NCI-H2196 treated with DMSO at 0.1 percent for 48 hours (cell line): ENCODE measurements around the gene KLHL18.
"Not testable (repeated sequence)": the region's sequence is repeated elsewhere in the genome, so short reads cannot be mapped to it uniquely, and the experiment has no call there.

Experiments used
- DNase-seq: peaks from one replicate; lab custom pipeline; 2025; ENCODE audit not compliant: unreplicated experiment; lab: John Stamatoyannopoulos, UW

KLHL18 gene

DNA sequence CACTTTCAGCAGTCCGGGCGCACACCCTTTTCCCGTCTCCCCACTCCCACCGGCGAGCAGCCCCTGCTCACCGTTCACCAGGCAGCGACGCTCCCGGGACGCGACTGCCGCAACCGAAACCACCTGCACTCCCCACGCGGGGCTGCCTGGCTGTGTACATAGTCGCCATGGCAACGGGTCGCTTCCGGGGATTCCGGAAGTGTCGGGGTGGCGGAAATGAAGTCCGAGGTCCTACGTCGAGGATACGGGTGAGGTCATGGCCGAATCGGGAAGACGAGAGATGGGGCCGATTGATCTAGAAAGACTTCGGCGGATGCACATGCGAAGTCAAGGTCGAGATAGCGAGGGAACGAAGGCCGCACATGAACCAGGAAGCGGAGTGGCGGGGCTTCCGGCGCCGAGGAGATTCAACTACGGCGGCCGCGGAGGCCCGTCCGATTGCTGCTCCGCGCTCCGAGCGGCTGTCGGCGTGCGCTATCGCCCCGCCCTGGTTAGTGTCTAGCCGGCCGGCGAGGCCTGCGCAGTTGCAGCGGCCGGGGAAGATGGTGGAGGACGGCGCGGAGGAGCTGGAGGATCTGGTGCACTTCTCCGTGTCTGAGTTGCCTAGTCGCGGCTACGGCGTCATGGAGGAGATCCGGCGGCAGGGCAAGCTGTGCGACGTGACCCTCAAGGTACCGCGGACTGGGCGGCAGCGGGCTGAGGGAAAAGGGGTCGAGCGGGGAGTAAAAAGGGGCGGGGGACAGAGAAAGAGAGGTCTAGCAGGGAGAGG lies at the start of gene KLHL18, which contains the start of gene KIF9:
KLHL18 (plus strand) TSS at position 521 of the 769 bp plus-strand sequence; CDS start at position 543, 22 bp downstream.
KIF9 (minus strand) TSS at position 376 of the 769 bp plus-strand sequence. CDS start 5,425 bp downstream, outside the sequence.
- peak; percentile 72 for DNase-seq

DNA sequence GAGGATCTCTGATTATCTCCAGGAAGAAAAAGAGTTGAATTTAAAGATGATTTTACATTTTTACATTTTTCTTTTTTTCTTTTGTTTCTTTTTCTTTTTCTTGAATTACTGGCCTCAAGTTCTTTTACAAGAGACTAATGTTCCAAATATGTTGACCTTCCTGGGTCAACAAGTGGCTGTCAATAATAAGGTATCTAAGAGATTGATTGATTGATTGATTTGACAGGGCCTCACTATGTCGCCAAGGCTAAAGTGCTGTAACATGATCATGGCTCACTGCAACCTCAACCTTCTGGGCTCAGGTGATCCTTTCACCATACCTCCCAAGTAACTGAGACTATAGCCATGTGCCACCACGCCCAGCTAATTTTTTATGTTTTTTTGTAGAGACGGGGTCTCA lies 44.7 kb upstream of the KLHL18 start:
- no peak for DNase-seq

DNA sequence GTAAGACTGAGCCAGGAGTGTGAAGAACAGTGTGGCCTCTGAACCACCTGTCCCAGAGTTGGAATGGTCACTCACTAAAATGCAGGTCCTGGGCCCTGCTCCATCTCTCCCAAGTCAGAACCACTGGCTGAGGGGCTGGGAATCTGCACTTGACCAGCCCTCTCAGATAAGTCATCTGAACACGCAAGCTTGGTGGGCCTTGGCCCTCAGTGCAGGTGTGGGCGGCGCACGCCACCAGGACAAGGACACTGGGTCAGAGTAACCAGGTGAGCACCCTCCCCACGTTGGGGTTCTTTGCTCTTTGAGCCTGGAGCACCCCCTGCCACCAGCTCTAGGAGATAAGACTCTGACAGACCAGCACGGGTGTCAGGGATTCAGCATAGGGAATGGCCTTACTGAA lies 42.8 kb upstream of the KLHL18 start:
- no peak for DNase-seq

DNA sequence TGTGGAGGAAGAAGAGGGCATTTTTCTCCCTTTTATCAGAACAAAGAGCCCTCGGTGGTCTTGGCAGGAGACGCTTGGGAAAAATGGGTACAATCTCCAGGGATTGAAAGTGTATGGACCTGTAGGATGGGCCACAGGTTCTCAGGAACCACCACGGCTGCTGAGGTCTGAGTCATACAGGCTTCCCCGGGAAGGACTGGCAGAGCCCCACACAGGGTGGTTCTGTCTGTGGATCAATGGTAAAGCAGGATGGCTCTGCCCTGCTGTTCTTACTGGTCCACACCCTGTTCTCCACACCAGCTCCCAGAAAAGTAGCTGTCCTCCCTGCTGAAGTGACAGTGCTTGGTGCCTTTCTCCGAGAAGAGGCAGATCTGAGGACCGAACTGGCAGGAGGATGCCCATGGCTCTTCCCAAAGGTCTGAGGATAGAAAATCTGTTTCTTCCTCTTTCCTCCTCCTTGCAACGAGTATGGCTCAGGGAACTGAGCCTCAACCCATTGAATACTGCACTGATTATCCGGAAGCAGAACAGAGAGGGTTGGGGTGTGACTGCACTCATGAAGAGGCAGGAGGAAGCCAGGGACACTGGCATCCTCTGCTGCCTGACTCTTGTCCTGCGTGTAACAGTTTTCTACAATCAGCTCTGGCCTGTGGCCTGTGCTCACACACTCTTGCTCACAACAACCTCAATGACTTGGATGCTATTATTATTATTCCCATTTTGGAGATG lies 39.2 kb upstream of the KLHL18 start:
- no peak for DNase-seq

DNA sequence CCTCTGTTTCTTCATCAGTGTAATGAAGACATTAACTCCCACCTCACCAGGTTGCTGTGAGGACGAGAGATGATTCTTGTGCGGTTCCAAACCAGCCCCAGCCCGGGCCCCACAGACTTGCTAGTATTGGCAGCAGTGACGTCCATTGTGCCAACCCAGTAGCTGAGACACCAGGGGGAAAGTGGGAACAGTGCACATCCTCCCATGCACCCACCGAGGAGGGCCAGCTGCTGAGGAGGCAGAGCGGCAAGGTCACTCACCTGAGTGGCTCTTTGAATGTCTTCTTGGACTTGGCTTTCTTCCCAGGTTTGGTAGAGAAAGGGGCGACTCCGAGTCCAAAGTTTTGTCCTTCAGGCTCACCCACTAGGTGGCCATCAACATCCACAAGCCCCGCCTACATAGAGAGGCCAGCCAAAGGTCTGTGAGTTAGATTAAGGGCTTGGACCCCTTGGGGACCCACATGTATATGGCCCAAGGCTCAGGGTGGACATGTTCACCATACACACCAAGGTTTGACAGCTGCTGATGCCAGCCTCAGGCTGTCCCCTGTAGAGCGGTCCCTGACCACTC lies 38.1 kb upstream of the KLHL18 start:
- no peak for DNase-seq

DNA sequence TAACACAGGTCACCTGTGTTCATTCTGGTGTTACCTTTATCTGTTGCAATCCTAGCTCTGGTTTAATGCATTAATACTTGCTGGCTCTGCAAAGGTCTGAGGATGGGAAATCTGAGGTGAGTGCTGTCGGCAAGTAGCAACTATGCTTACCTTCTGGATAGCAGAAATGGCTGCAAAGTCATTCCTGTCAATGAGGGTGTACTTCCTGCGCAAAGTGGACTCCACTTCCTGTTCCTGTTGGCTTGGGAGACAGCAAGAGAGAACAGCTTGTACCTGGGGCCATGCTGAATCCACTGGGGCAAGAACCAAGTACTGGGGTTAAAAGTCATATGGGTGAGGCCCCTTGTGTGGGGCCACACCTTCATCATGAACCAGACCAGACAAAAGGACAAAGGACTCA lies 37.5 kb upstream of the KLHL18 start:
- no peak for DNase-seq

DNA sequence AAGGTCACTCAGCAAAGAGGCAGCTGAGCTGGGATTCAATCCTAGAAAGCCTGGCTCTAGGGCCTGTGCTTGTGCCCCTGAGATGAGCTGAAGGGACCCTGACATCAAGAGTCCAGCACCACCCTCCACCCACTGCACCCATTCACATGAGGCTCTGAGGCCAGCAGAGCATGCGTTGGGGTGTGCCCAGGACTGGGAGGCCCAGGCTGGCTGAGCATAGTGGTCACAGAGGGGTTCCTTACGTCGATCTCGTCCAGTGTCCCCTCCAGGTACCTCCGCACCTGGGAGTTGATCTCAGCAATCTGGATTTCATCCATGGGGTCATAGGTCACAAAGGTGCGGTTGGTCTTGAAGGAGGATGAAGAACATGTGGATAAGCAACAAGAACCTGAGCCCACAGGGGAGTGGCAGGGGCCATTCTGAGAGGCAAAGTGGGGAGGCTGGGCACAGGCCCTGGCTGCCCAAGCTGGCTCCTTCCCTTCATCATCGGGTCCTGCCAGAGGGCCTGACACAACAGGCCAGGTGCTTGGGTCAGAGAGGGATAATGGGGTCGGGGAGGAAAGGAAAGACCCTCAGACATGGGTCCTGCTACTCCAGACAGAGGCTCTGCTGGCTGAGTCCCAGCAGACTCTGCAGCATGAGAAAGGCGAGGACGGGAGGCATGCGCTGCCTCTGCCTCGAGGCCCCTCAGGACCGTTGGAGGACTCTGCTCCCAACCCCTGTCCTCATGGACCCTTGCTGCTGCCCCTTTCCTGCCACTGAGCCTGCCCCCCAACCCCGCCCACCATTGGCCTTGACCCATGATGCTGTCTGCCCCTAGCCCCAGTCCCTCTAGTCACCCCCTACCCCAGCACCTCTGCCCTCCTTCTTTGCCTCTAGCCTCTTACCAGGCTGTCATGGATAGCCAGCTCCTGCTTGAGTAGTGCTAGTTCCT lies 35.3 kb upstream of the KLHL18 start:
- DNase-seq, result no peak

DNA sequence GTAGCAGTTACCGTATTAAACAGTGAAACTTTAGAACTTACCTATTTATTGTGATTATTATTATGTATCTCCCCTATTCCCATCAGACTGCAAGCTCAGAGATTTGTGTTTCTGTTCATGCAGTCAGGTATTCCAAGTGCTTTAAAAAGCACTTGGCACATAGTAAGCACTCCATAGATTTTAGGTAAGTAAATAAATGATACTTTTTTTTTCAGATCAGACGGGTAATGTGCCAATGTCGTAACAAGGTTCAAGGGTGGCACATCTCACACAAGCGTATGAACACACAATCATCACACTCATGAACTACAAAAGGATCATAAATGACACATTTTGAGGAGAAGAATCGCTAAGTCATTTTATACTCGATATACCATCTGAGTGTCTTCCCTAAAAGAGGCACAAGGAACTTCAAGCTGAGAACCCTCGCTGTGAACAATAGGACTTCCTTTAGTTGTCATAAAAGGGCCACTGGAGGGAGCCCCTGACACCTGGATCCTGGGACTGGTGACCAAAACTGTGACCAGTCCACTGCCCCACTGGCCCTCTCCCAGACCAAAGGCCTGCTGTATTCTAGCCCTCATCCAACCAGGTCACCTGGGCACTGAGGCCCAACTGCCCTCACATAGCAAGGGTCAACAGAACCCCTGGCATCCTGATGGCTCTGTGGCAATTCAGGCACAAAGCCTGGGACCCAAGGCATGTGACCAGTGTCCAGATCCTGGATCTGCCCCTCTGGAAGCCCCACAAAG lies 32.3 kb upstream of the KLHL18 start:
- no peak for DNase-seq

DNA sequence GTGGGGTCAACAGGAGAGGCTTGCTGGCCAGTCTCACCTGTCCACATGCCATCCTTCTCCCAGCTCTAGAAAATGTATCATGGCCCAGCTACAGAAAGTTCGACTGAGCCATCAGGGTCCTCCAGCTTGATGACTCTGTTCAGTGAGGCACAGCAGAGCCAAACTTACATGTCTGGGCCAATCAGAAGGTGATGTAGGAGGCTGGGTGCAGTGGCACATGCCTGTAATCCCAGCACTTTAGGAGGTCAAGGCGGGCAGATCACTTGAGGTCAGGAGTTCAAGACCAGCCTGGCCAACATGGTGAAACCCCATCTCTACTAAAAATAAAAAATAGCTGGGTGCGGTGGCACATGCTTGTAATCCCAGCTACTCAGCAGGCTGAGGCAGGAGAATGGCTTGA lies 31.7 kb upstream of the KLHL18 start:
- DNase-seq, result not testable (repeated sequence)

DNA sequence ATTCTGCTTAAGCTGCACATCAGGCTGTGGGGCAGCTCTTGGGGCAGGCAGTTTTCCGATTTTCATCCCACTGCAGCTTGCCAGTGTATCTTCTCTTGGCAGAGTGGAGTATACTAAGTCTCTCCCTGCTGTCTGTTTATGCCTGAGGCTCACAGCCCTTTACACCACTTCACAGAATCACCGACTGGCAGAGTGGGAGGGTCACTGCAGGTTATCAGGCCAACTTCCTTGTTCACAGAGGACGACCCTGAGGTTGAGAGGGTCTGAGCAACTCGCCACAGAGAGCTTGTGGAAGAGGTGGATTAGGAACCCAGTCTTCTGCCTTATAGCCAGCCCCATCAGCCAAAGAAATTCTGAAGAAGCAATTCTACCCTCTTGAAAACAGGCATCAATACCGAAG lies 31.1 kb upstream of the KLHL18 start:
- no peak for DNase-seq

DNA sequence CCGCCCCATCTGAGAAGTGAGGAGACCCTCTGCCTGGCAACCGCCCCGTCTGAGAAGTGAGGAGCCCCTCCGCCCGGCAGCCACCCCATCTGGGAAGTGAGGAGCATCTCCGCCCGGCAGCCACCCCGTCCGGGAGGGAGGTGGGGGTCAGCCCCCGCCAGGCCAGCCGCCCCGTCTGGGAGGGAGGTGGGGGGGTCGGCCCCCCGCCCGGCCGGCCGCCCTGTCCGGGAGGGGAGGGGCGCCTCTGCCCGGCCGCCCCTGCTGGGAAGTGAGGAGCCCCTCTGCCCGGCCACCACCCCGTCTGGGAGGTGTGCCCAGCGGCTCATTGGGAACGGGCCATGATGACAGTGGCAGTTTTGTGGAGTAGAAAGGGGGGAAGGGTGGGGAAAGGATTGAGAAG lies 26.4 kb upstream of the KLHL18 start:
- not testable (repeated sequence) for DNase-seq

DNA sequence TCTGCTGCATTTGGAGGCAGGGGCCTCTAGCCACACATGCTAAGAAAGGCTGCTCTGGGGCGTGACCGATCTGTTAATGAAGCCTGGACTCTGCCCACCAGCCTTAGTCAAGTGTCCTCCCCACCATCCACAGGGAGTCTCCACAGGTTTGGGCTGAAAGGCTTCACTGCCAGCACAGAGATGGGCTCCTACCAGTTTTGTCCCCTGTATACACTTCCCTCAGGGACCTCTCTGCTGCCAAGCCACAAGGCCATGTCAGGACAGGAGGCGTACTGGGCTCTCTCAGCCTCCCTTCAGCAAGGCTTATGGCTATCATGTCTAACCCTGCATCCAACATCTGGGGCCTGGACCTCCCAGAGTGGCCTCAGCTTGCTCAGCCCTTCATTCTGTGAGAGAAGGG lies 23.6 kb upstream of the KLHL18 start:
- no peak for DNase-seq

DNA sequence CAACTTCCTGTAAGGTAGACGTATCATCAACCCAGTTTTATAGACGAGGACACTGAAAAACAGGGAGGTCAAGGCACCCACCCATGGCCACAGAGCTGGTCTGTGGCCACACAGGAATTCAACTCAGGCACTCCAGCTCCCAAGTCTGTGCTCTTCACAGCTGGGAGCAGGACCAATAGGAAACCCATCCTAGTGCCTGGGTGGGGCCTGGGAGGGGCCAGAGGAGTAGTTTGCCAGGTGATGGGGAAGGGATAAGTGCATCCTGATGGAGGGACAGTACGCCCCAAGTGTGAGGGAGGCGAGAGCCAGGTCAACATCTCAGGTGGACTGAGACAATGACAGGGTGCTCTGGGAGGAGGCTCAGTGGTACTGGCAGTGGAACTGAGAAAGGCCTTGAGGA lies 22.1 kb upstream of the KLHL18 start:
- DNase-seq, result no peak

DNA sequence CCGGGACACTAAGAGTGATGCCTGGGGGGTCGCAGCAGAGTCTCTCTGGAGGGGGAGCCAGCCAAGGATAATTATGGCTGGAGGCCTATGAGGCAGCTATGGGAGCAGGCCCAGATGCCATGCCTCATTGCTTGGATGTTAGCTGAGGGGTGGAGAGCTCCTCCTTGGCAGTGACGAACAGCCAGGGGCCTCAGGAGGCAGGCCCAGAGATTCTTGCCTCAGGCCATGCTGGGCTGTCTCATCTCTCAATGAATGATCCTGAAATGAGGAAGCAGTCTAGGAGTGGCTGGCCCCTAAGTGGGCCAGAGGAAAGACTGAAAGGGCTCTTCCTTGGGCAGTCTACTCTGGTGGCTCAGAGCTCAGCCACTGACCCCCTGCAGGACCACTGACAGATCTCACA lies 21.4 kb upstream of the KLHL18 start:
- DNase-seq, result no peak

DNA sequence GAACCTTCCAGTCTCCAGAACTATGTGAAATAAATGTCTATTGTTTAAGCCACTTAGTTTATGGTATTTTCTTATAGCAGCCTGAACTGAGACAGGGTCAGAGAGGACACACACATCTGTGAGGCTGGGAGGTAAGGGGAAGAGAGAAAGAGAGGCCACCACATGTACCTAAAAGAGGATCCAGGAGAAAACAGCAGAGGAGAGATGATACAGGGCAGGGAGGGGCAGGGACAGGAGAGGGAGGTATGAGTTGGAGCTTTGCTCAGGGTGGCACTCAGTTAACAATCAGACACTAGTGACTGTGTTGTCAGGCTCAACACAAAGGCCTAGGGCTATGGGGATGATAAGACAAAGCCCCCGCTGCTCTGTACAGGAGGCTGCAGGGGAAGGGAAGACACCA lies 17.7 kb upstream of the KLHL18 start:
- no peak for DNase-seq

DNA sequence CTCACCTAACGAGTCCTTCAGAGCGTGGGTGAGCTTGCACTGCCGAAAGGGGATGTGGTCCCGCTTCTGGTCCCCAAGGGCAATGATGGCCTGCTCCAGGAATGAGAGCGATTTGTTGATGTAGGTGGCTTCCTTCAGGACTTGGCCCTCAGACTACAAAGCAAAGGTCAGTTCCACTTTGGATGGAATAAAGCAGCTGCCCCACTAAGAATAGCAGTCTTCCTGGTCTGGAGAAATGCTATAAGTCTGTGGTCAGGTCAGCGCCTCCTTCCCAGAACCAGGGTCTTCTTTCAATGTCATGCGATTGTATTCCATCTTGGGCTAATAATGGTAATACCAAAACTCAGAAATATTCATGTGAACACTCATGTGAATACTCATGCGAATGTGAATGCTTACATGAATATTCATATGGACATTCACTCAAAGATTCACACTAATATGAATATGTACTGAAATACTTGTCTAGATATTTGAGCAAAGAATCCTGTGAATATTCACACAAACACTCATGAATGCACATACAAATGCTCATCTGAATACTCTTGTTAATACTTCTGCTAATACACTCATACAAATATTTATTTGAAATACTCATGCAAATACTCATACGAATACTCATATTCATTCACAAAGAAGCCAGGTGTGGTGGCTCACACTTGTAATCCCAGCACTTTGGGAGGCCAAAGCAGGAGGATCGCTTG lies 16.9 kb upstream of the KLHL18 start:
- no peak for DNase-seq

DNA sequence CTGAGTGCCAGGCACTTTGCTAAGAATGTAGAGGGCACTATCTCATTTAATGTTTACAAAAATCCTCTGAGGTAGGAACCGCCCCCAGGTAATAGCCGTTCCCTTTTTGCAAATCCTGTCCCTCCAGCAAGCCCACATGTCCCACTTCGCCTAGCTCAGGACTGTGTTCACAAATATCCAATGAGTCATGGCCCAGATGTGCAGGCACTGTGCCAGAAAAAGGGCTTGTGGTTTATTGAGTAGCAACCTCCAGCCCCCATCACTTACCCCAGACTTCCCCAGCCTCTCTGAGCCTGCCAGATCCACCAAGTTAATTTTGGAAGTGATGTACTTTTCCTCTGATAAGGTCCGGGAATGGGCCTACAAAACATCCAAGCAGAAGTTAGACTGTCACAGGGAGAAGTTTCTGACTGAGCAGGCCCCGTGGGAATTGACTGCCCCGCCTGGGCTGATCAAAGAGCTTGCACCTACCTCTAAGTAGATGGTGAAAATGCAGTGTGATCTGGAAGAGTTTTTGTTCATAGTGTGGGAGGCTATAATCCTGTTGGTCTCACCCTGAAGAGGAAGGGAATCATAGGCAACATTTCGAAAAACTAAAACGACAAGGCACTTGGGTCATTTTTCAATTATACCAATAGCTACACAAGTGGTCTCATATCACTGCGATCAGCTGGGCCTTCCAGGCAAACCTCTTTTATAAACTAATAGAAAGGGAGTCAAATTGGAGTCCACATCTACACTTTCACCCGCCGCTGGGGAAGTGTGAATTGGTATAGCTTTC lies 15.8 kb upstream of the KLHL18 start:
- no peak for DNase-seq

DNA sequence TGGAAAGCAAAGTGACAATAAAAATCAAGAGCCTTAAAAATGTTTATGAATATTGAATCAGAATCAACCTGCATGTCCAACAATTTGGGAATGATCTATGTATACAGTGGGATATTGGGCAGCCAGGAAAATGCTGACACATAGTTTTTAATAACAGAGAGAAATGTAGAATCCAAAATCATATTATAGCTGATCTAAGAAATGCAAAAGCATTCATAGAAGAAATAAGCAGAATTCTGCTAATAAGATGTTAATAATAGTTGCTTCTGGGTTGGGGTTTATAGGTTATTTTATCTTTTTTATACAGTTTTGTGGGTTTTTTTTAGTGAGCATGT lies 15.3 kb upstream of the KLHL18 start:
- no peak for DNase-seq

DNA sequence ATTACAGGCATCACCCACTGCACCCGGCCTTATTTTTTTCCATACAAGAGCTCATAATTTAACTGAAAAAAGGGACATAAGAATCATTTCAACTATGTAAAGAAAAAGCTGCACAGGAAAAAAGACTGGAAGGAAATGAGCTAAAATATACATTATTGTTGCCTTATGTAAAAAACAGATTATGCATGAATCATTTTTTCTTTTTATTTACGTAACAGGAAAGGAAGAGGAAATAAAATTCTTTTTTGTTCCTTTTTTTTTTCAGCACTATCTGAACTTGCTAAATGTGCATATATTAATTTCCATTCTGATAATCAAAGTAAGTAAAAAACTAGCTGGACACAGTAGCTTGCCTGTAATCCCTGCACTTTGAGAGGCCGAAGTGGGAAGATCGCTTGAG lies 12.2 kb upstream of the KLHL18 start:
- DNase-seq, result no peak
